ENCODE measurements around the gene NTPCR. TPM values are rescaled to one million over a fixed set of nuclear protein-coding genes. Genes with fewer than 3 reads are reported as not detected.

NTPCR gene
- total and polyA plus RNA-seq, 7 donors = 34.8 to 75.1 (median 65.0) TPM

GRCh38 chr1:232917053-232917452, 33.4 kb upstream of the NTPCR start:
- H3K36me3 ChIP-seq (ENCODE audit: insufficient read depth in 1 of 2, low read depth in 1 of 2) = no peaks in the 10 kb centered on the region
- WGBS, 3 donors = 86 to 95% (median 93%) methylated on average over 3 of the region's 3 CpGs
- intact Hi-C loops (cut with DNase I) = no loop called here
- H3K27ac ChIP-seq = no peak overlapping the region
- DNase-seq (no peak), ATAC-seq (no peak)
- H3K27me3 ChIP-seq (ENCODE audit: insufficient read depth in 3 of 3, low read length in 2 of 3) = no peaks in the 10 kb centered on the region
- H3K4me1 ChIP-seq = no peaks in the 10 kb centered on the region
- H3K9me3 ChIP-seq = no peaks in the 10 kb centered on the region
- no peak for TF ChIP-seq CTCF (IDR thresholded peaks at IDR 0.05)
- no peak overlapping the region for H3K4me3 ChIP-seq

GRCh38 chr1:232921381-232921780, 29.0 kb upstream of the NTPCR start:
- Histone ChIP-seq H3K27me3 (ENCODE audit: insufficient read depth in 3 of 3, low read length in 2 of 3) (no peaks in the 10 kb centered on the region), H3K9me3 (no peaks in the 10 kb centered on the region), H3K36me3 (ENCODE audit: insufficient read depth in 1 of 2, low read depth in 1 of 2) (no peaks in the 10 kb centered on the region), H3K4me3 (no peak overlapping the region), H3K4me1 (peaks cover 2% of the 10 kb centered on the region), H3K27ac (no peak overlapping the region)
- TF ChIP-seq CTCF (IDR thresholded peaks at IDR 0.05) = no peak
- intact Hi-C loops (cut with DNase I) = no loop called here
- no peak for DNase-seq
- no peak for ATAC-seq
- WGBS, 3 donors = 47 to 66% (median 53%) methylated on average over 2 of the region's 2 CpGs

GRCh38 chr1:232922485-232922884, 27.9 kb upstream of the NTPCR start:
- ATAC-seq = no peak
- no peak for TF ChIP-seq CTCF (IDR thresholded peaks at IDR 0.05)
- H3K4me3 ChIP-seq = no peak overlapping the region
- intact Hi-C loops (cut with DNase I) = no loop called here
- no peaks in the 10 kb centered on the region for H3K9me3 ChIP-seq
- H3K36me3 ChIP-seq (ENCODE audit: insufficient read depth in 1 of 2, low read depth in 1 of 2) = no peaks in the 10 kb centered on the region
- no peak overlapping the region for H3K27ac ChIP-seq
- H3K4me1 ChIP-seq = peaks cover 2% of the 10 kb centered on the region
- WGBS, 3 donors = 44 to 67% (median 45%) methylated on average over 2 of the region's 2 CpGs
- H3K27me3 ChIP-seq (ENCODE audit: insufficient read depth in 3 of 3, low read length in 2 of 3) = no peaks in the 10 kb centered on the region
- DNase-seq = no peak

- intact Hi-C loops (cut with DNase I) = no loop called here
- ATAC-seq = no peak
These were observed 26.5 kb upstream of the NTPCR start for GRCh38 chr1:232923739-232924386.

More at GRCh38 chr1:232923739-232924386, 26.5 kb upstream of the NTPCR start:
- no peak for TF ChIP-seq CTCF (IDR thresholded peaks at IDR 0.05)
- Histone ChIP-seq H3K4me1 (peaks cover 7% of the 10 kb centered on the region), H3K36me3 (ENCODE audit: insufficient read depth in 1 of 2, low read depth in 1 of 2) (no peaks in the 10 kb centered on the region), H3K27me3 (ENCODE audit: insufficient read depth in 3 of 3, low read length in 2 of 3) (no peaks in the 10 kb centered on the region), H3K4me3 (no peak overlapping the region), H3K9me3 (no peaks in the 10 kb centered on the region), H3K27ac (no peak overlapping the region)
- DNase-seq = no peak
- 77 to 81% (median 77%) methylated on average over 4 of the region's 4 CpGs for WGBS, 3 donors
